SW 1271 (cell line): ENCODE results near the gene CHTF18.
"Not testable (repeated sequence)": the region's sequence is repeated elsewhere in the genome, so short reads cannot be mapped to it uniquely, and the experiment has no call there.

Experiments used
- DNase-seq, 2 experiments: peaks; one replicate each; lab custom pipeline; 2025; lab: John Stamatoyannopoulos, UW

Gene CHTF18

GRCh38 chr16:830871-831570 is 42.6 kb downstream of the CHTF18 start:
- no peak for DNase-seq

- DNase-seq, result no peak
Measured at GRCh38 chr16:831571-832413, 43.4 kb downstream of the CHTF18 start.

GRCh38 chr16:832652-833336 is 44.4 kb downstream of the CHTF18 start:
- no peak for DNase-seq

- no peak for DNase-seq
Measured at GRCh38 chr16:833411-833810, 45.0 kb downstream of the CHTF18 start.

- no peak for DNase-seq
Measured at GRCh38 chr16:835373-835772, 47.0 kb downstream of the CHTF18 start.

- no peak for DNase-seq
Measured at GRCh38 chr16:836221-836620, 47.8 kb downstream of the CHTF18 start.

GRCh38 chr16:836822-837221 is 48.4 kb downstream of the CHTF18 start:
- DNase-seq, result not testable (repeated sequence)

- DNase-seq, result no peak
Measured at GRCh38 chr16:838741-839140, 50.3 kb downstream of the CHTF18 start.

- no peak for DNase-seq
Measured at GRCh38 chr16:839643-840408, 51.4 kb downstream of the CHTF18 start.

- DNase-seq, result no peak
Measured at GRCh38 chr16:840561-841454, 52.4 kb downstream of the CHTF18 start.

GRCh38 chr16:841455-842060 is 53.1 kb downstream of the CHTF18 start:
- no peak for DNase-seq

GRCh38 chr16:842061-842476 is 53.6 kb downstream of the CHTF18 start:
- no peak for DNase-seq

- no peak for DNase-seq
Measured at GRCh38 chr16:842711-843560, 54.5 kb downstream of the CHTF18 start.

GRCh38 chr16:843771-844170 is 55.4 kb downstream of the CHTF18 start:
- no peak for DNase-seq

GRCh38 chr16:844638-845350 is 56.4 kb downstream of the CHTF18 start:
- no peak for DNase-seq

- no peak for DNase-seq
Measured at GRCh38 chr16:845351-845745, 56.9 kb downstream of the CHTF18 start.

GRCh38 chr16:847151-847550 is 58.7 kb downstream of the CHTF18 start:
- no peak for DNase-seq
